Kidney (tissue), 14 donors: ENCODE measurements around the gene TSEN2. TPM values are rescaled to one million over a fixed set of nuclear protein-coding genes. Genes with fewer than 3 reads are reported as not detected.

Source experiments
- DNase-seq, 5 donors: peaks; one replicate each; pipeline ENCODE4 v3.0.0-alpha.2; 2013 to 2020
- FAIRE-seq: peaks from 2 replicates; lab custom pipeline; 2012; peaks lifted over from hg19 to GRCh38; lab: Jason Lieb, UNC
- H3K27ac ChIP-seq, 2 donors: one replicate each; pipeline ENCODE4 v1.7.0; 2013; ENCODE audit warnings: low read depth in 2 of 2, low read length in 2 of 2, inconsistent platforms in 1 of 2
- H3K27me3 ChIP-seq: one replicate; pipeline ENCODE4 v1.7.1; 2013; ENCODE audit warnings: low read length, inconsistent platforms; ENCODE audit not compliant: control insufficient read depth, insufficient read depth
- H3K36me3 ChIP-seq, 3 donors: one replicate each; pipeline versions ENCODE4 v1.7.0 to v1.7.1; 2013; ENCODE audit warnings: low read length in 3 of 3, control low read depth in 1 of 3, inconsistent platforms in 1 of 3; ENCODE audit not compliant: insufficient read depth in 3 of 3, control insufficient read depth in 2 of 3
- H3K4me1 ChIP-seq, 3 donors: one replicate each; pipeline versions ENCODE4 v1.7.0 to v1.7.1; 2013; ENCODE audit warnings: low read length in 3 of 3, inconsistent platforms in 1 of 3, low read depth in 1 of 3; ENCODE audit not compliant: control insufficient read depth in 2 of 3, insufficient read depth in 2 of 3
- H3K4me3 ChIP-seq, 3 donors: one replicate each; pipeline versions ENCODE4 v1.7.0 to v1.8.1; 2013; ENCODE audit warnings: low read length in 3 of 3, control low read depth in 1 of 3, inconsistent platforms in 1 of 3
- H3K9ac ChIP-seq, 3 donors: one replicate each; pipeline versions ENCODE4 v1.7.0 to v1.7.1; 2013; ENCODE audit warnings: low read length in 3 of 3, control low read depth in 1 of 3, inconsistent platforms in 1 of 3
- H3K9me3 ChIP-seq, 3 donors: one replicate each; pipeline versions ENCODE4 v1.7.0 to v1.7.1; 2013; ENCODE audit warnings: low read length in 3 of 3, control low read depth in 1 of 3, inconsistent platforms in 1 of 3; ENCODE audit not compliant: control insufficient read depth in 2 of 3, insufficient read depth in 1 of 3
- CTCF ChIP-seq: IDR thresholded peaks from 3 replicates; pipeline ENCODE4 v1.5.1; 2012; ENCODE audit warnings: mild to moderate bottlenecking, moderate library complexity, borderline replicate concordance; ENCODE audit not compliant: insufficient read depth; ENCODE audit errors: extremely low read depth
- intact Hi-C: fragments of 100-400 bp; cut with DNase I; formaldehyde crosslinking; loops from one replicate; pipeline ENCODE4 v1.11.1; 2022
- polyA plus RNA-seq: library from polyadenylated mRNA; stranded (reverse); fragments of 350-450 nt; fragmentation: Illumina TruSeq; extraction: RNeasy Lipid Tissue Mini Kit (QIAGEN cat#74804); gene quantifications from one replicate; pipeline ENCODE4 v1.2.3, GENCODE V29; 2014; ENCODE audit warnings: low read depth, low replicate concordance; ENCODE audit not compliant: insufficient read depth
- total RNA-seq: library from RNA; stranded (reverse); fragmentation: NEBNext Ultra II Directional; extraction: Animal tissue kit (Norgen Biotek cat#: 25700); gene quantifications from one replicate; pipeline ENCODE4 v1.2.1, GENCODE V29; 2021
- donor health status: control.
- donor health status: control.
- donor health status: control.
- donor health status: control.
- donor health status: control.
- donor health status: DM: yes; HTN: yes; CAD: no.
- donor health status: Normal renal cell carcinoma (clear cell type).

TSEN2 gene
- total and polyA plus RNA-seq, 2 donors from 2014 or later, result 10.3 to 20.7 TPM

DNA sequence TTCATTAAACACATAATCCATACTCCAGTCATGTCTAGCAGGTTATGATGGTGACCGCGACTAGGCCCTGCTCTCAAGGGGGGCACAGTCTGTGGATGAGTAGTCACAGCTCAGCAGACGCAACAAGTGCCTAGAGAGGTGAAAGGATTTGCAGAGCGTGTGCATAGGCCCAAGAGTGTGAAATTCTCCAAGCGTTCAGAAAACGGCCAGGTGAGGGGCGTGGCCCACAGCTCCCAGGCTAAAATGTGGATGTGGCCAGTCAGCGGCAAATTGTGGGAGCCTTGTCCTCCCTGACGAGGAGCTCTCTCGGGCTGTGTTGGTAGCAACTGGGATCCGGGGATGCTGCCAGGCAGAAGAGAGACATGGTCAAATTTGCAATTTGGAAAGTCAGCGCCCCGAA is 46.4 kb upstream of the TSEN2 start:
- Histone ChIP-seq H3K27me3 (no peaks in the 10 kb centered on the region), H3K36me3 (peaks cover 0 to 2% (median 0%) of the 10 kb centered on the region in 3 donors), H3K4me1 (no peaks in the 10 kb centered on the region), H3K4me3 (no peak overlapping the region), H3K9ac (no peak overlapping the region), H3K27ac (no peak overlapping the region), H3K9me3 (no peaks in the 10 kb centered on the region)
- FAIRE-seq (no peak), DNase-seq (no peak)
- TF ChIP-seq CTCF, result no peak
- intact Hi-C loops, result no loop called here

DNA sequence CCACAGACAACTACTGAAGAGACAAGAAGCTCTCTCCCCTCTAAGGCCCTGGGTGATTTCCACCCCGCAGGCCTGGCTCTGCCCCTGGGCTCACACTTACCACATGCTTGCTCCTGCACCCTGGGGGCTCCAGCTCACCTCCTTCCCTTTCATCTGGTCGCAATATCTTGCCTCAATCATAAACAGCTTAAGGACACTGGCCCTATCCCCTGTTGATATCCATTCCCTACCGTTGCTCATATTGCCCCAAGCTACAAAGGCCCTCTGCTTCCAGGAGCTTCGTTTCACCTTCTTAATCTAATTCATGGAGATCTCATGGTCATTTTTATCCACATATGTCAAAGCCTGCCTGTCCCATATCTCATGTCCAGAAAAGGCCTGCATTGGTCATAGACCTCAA is 46.0 kb upstream of the TSEN2 start:
- no peaks in the 10 kb centered on the region for H3K4me1 ChIP-seq
- TF ChIP-seq CTCF, result no peak

GRCh38 chr3:12439161-12439940 is 44.9 kb upstream of the TSEN2 start:
- Histone ChIP-seq H3K36me3 (peaks cover 0 to 2% (median 0%) of the 10 kb centered on the region in 3 donors), H3K9ac (no peak overlapping the region), H3K4me1 (peaks cover 0 to 3% (median 0%) of the 10 kb centered on the region in 3 donors), H3K4me3 (no peak overlapping the region), H3K27me3 (no peaks in the 10 kb centered on the region), H3K27ac (no peak overlapping the region), H3K9me3 (no peaks in the 10 kb centered on the region)
- no peak for TF ChIP-seq CTCF
- intact Hi-C loops, result no loop called here
- FAIRE-seq, result no peak
- no peak for DNase-seq

More for the DNA sequence above, 46.0 kb upstream of the TSEN2 start:
- FAIRE-seq (no peak), DNase-seq (no peak)
- no peak overlapping the region for H3K4me3 ChIP-seq
- H3K27me3 ChIP-seq, result no peaks in the 10 kb centered on the region
- no peak overlapping the region for H3K9ac ChIP-seq
- H3K9me3 ChIP-seq, result no peaks in the 10 kb centered on the region
- no peak overlapping the region for H3K27ac ChIP-seq
- intact Hi-C loops, result no loop called here
- H3K36me3 ChIP-seq, result peaks cover 0 to 2% (median 0%) of the 10 kb centered on the region in 3 donors
